PFSK-1 (cell line): ENCODE measurements around the gene SHQ1.

Experiments used
- FOXP2 ChIP-seq: optimal IDR thresholded peaks from 2 replicates; pipeline ENCODE3; 2011; ENCODE audit warnings: borderline replicate concordance, control low read depth, inconsistent platforms; ENCODE audit not compliant: insufficient read depth; ENCODE audit errors: extremely low read length, extremely low read depth
- POLR2AphosphoS5 ChIP-seq: IDR thresholded peaks from 2 replicates; pipeline ENCODE4 v1.6.1; 2012; ENCODE audit warnings: low read depth, mild to moderate bottlenecking, control low read depth, low read length, moderate library complexity
- REST ChIP-seq, 2 experiments: IDR thresholded peaks; 2 replicates each; pipeline versions ENCODE4 v1.6.1 to v1.8.0; 2011 to 2012; ENCODE audit warnings: low read depth in 2 of 2, low read length in 2 of 2, control low read depth in 1 of 2, inconsistent platforms in 1 of 2, mild to moderate bottlenecking in 1 of 2, moderate library complexity in 1 of 2; ENCODE audit not compliant: insufficient read depth in 1 of 2
- SIN3A ChIP-seq: IDR thresholded peaks from 2 replicates; pipeline ENCODE4 v1.6.1; 2012; ENCODE audit warnings: mild to moderate bottlenecking, low read length, moderate library complexity, borderline replicate concordance; ENCODE audit not compliant: insufficient read depth
- TAF1 ChIP-seq: IDR thresholded peaks from 2 replicates; pipeline ENCODE4 v1.6.1; 2012; ENCODE audit warnings: low read length, control low read depth, borderline replicate concordance; ENCODE audit not compliant: insufficient read depth

GRCh38 chr3:72719137-72719536, 129.1 kb downstream of the SHQ1 start:
- TF ChIP-seq POLR2AphosphoS5 (no peak), REST (IDR thresholded peaks at IDR 0.05; ENCODE audit: insufficient read depth in 1 of 2, low read depth in 2 of 2, low read length in 2 of 2) (no peak), TAF1 (no peak), SIN3A (no peak), FOXP2 (no peak)
